ENCODE data around the gene DRC7. TPM values are rescaled to one million over a fixed set of nuclear protein-coding genes. Genes with fewer than 3 reads are reported as not detected.

Gene DRC7
- total and polyA plus RNA-seq, 9 of the 15 experiments (the other 6 are each of a cell fraction or from before 2014, with no cell fraction given) = 0.04 to 0.33 (median 0.12) TPM; not detected in 3

DNA sequence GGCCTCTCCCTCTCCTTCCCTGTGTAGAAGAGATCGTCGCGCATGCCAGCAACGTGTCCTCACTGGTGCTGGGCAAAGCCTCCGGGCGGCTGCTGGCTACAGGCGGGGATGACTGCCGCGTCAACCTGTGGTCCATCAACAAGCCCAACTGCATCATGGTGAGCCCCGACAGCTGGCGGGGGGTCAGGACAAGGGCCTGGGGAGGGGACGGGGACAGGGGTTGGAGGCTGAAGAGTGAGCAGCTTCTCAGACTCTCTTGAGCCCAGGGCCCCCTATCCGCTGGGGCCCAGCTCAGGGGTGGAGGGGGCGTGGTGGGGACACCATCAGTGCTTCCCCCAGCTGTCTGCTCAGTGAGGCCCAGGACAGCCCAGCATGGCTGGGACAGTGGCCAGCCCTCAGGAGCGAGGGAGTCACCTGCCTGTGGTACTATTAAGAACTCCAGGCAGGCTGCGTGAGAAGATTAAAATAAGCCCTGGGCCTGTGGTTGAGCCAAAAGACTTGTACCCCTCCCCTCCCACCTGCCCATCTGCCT lies 47.1 kb downstream of the DRC7 start:
- Histone ChIP-seq H4K20me1 (replicated peaks; ENCODE audit: control insufficient read depth, insufficient read depth, low read length) (no peaks in the 10 kb centered on the region), H3K4me2 (ENCODE audit: insufficient read depth, low read length) (no peak overlapping the region), H3K9me3 (replicated peaks; ENCODE audit: control insufficient read depth, insufficient read depth, low read depth, low read length) (no peaks in the 10 kb centered on the region), H3K4me1 (replicated peaks in 1 of 2; ENCODE audit: control insufficient read depth in 2 of 2, insufficient read depth in 2 of 2, low read length in 2 of 2) (peaks cover 18 to 35% of the 10 kb centered on the region in 2 experiments), H3K9ac (ENCODE audit: insufficient read depth in 1 of 2, low read depth in 2 of 2, low read length in 2 of 2) (peak overlapping the region in 1 of 2 experiments; percentile 46; a peak in 1 of 4 replicates), H3K27me3 (ENCODE audit: control insufficient read depth in 2 of 2, insufficient read depth in 2 of 2, low read length in 2 of 2) (no peaks in the 10 kb centered on the region), H3K27ac (ENCODE audit: extremely low read depth, low read depth, low read length) (no peak overlapping the region), H3K36me3 (ENCODE audit: control insufficient read depth, insufficient read depth, low read length) (peaks cover 35% of the 10 kb centered on the region; the same call in 2 of the 3 replicates), H3K9me1 (ENCODE audit: control insufficient read depth, insufficient read depth, low read length) (no peaks in the 10 kb centered on the region), H2AFZ (ENCODE audit: low read depth, low read length) (no peak overlapping the region), H3K79me2 (ENCODE audit: control insufficient read depth, insufficient read depth, low read length) (peaks cover 4% of the 10 kb centered on the region; the same call in 1 of the 3 replicates), H3K4me3 (no peak overlapping the region)
- DNase-seq (ENCODE audit: extremely low read depth in 1 of 4, low spot score in 3 of 4) = no peak
- in situ Hi-C loops (cut with MboI) (no loop called here), intact Hi-C loops (cut with micrococcal nuclease) (no loop called here)
- FAIRE-seq = no peak
- POLR2A ChIA-PET = interaction anchor here (0.6 to 0.7 kb wide), 2 partner anchors 37 to 70 kb away, joined by 3 read pairs; no protein-coding TSS in a partner anchor
- no TSS peak for BruUV-seq (replicated peaks)
- WGBS (ENCODE audit: insufficient coverage, low coverage, missing lambda C conversion rate) = 78% methylated on average over 9 of the region's 16 CpGs
- CTCF ChIA-PET (ENCODE audit: low intra/inter-chr PET ratio) = no interaction called here
- TF ChIP-seq, protein P1, sequence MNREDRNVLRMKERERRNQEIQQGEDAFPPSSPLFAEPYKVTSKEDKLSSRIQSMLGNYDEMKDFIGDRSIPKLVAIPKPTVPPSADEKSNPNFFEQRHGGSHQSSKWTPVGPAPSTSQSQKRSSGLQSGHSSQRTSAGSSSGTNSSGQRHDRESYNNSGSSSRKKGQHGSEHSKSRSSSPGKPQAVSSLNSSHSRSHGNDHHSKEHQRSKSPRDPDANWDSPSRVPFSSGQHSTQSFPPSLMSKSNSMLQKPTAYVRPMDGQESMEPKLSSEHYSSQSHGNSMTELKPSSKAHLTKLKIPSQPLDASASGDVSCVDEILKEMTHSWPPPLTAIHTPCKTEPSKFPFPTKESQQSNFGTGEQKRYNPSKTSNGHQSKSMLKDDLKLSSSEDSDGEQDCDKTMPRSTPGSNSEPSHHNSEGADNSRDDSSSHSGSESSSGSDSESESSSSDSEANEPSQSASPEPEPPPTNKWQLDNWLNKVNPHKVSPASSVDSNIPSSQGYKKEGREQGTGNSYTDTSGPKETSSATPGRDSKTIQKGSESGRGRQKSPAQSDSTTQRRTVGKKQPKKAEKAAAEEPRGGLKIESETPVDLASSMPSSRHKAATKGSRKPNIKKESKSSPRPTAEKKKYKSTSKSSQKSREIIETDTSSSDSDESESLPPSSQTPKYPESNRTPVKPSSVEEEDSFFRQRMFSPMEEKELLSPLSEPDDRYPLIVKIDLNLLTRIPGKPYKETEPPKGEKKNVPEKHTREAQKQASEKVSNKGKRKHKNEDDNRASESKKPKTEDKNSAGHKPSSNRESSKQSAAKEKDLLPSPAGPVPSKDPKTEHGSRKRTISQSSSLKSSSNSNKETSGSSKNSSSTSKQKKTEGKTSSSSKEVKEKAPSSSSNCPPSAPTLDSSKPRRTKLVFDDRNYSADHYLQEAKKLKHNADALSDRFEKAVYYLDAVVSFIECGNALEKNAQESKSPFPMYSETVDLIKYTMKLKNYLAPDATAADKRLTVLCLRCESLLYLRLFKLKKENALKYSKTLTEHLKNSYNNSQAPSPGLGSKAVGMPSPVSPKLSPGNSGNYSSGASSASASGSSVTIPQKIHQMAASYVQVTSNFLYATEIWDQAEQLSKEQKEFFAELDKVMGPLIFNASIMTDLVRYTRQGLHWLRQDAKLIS (CRISPR knock-in tag; IDR thresholded peaks at IDR 0.05) = no peak
- TF ChIP-seq MYC (IDR thresholded peaks at IDR 0.05; ENCODE audit: low read depth, low read length) = no peak
- no peak for TF ChIP-seq MYC (CRISPR knock-in tag; IDR thresholded peaks at IDR 0.05; ENCODE audit: borderline replicate concordance, low read depth)
- TF ChIP-seq ZKSCAN8 (CRISPR knock-in tag; IDR thresholded peaks at IDR 0.05) = no peak
- ATAC-seq = peak; percentile 57
